ENCODE measurements around the gene DUSP22. TPM values are rescaled to one million over a fixed set of nuclear protein-coding genes. Genes with fewer than 3 reads are reported as not detected.

Gene DUSP22
- total RNA-seq, 4 donors from 2014 or later = 53.3 to 95.2 (median 71.3) TPM

- H3K4me3 ChIP-seq = no peak overlapping the region
- no peaks in the 10 kb centered on the region for H3K27me3 ChIP-seq
- no peaks in the 10 kb centered on the region for H3K9me3 ChIP-seq
- no peak for TF ChIP-seq EP300 (IDR thresholded peaks at IDR 0.05)
- no peak for TF ChIP-seq CTCF (IDR thresholded peaks at IDR 0.05)
- no peak for TF ChIP-seq POLR2A (IDR thresholded peaks at IDR 0.05)
- TF ChIP-seq POLR2AphosphoS5 (IDR thresholded peaks at IDR 0.05) = no peak
- no peaks in the 10 kb centered on the region for H3K4me1 ChIP-seq
- H3K27ac ChIP-seq = no peak overlapping the region
- WGBS = 88% methylated on average over 10 of the region's 10 CpGs
- no peak for DNase-seq (ENCODE audit: low spot score in 2 of 2)
- no peaks in the 10 kb centered on the region for H3K36me3 ChIP-seq
These were observed 11.4 kb upstream of the DUSP22 start for GRCh38 chr6:280775-281468.

- H3K9me3 ChIP-seq = no peaks in the 10 kb centered on the region
- H3K27me3 ChIP-seq = no peaks in the 10 kb centered on the region
- H3K27ac ChIP-seq = no peak overlapping the region
- no peak for TF ChIP-seq CTCF (IDR thresholded peaks at IDR 0.05)
- TF ChIP-seq POLR2AphosphoS5 (IDR thresholded peaks at IDR 0.05) = no peak
- no peak for TF ChIP-seq POLR2A (IDR thresholded peaks at IDR 0.05)
- no peak for TF ChIP-seq EP300 (IDR thresholded peaks at IDR 0.05)
- H3K4me3 ChIP-seq = no peak overlapping the region
- no peak for DNase-seq (ENCODE audit: low spot score in 2 of 2)
- WGBS = 87% methylated on average over 7 of the region's 7 CpGs
- no peaks in the 10 kb centered on the region for H3K4me1 ChIP-seq
- no peaks in the 10 kb centered on the region for H3K36me3 ChIP-seq
These were observed 10.7 kb upstream of the DUSP22 start for GRCh38 chr6:281469-282103.

GRCh38 chr6:282177-282866 is 10.0 kb upstream of the DUSP22 start:
- Histone ChIP-seq H3K4me3 (no peak overlapping the region), H3K9me3 (no peaks in the 10 kb centered on the region), H3K4me1 (peaks cover under 1% of the 10 kb centered on the region), H3K27ac (no peak overlapping the region), H3K27me3 (no peaks in the 10 kb centered on the region), H3K36me3 (no peaks in the 10 kb centered on the region)
- 89% methylated on average over 19 of the region's 19 CpGs for WGBS
- DNase-seq (ENCODE audit: low spot score in 2 of 2) = peak in 1 of 2 donors; percentile 54
- TF ChIP-seq EP300 (IDR thresholded peaks at IDR 0.05) = no peak
- TF ChIP-seq POLR2AphosphoS5 (IDR thresholded peaks at IDR 0.05) = no peak
- no peak for TF ChIP-seq CTCF (IDR thresholded peaks at IDR 0.05)
- TF ChIP-seq POLR2A (IDR thresholded peaks at IDR 0.05) = no peak

GRCh38 chr6:282867-283416 is 9.3 kb upstream of the DUSP22 start:
- no peak overlapping the region for H3K4me3 ChIP-seq
- H3K27ac ChIP-seq = no peak overlapping the region
- H3K9me3 ChIP-seq = no peaks in the 10 kb centered on the region
- 94% methylated on average over 14 of the region's 14 CpGs for WGBS
- no peaks in the 10 kb centered on the region for H3K36me3 ChIP-seq
- no peak for DNase-seq (ENCODE audit: low spot score in 2 of 2)
- H3K27me3 ChIP-seq = no peaks in the 10 kb centered on the region
- TF ChIP-seq EP300 (IDR thresholded peaks at IDR 0.05) (no peak), POLR2AphosphoS5 (IDR thresholded peaks at IDR 0.05) (no peak), POLR2A (IDR thresholded peaks at IDR 0.05) (no peak), CTCF (IDR thresholded peaks at IDR 0.05) (no peak)
- H3K4me1 ChIP-seq = peaks cover 7% of the 10 kb centered on the region

- no peak for DNase-seq (ENCODE audit: low spot score in 2 of 2)
- 73% methylated on average over 4 of the region's 4 CpGs for WGBS
- no peak overlapping the region for H3K27ac ChIP-seq
- no peaks in the 10 kb centered on the region for H3K36me3 ChIP-seq
- H3K4me1 ChIP-seq = peaks cover 10% of the 10 kb centered on the region
- H3K9me3 ChIP-seq = no peaks in the 10 kb centered on the region
- TF ChIP-seq POLR2AphosphoS5 (IDR thresholded peaks at IDR 0.05) (no peak), EP300 (IDR thresholded peaks at IDR 0.05) (no peak), POLR2A (IDR thresholded peaks at IDR 0.05) (no peak), CTCF (IDR thresholded peaks at IDR 0.05) (no peak)
- H3K27me3 ChIP-seq = no peaks in the 10 kb centered on the region
- no peak overlapping the region for H3K4me3 ChIP-seq
These were observed 7.8 kb upstream of the DUSP22 start for GRCh38 chr6:284486-284885.

All from suprapubic skin (tissue), 4 donors.